Neuronal stem cell (in vitro differentiated cells): ENCODE results near the gene HNMT.

Source experiments
- DNase-seq: peaks from one replicate; pipeline ENCODE4 v3.0.0-alpha.2; 2013; ENCODE audit warnings: low spot score
- H2AFZ ChIP-seq: one replicate; pipeline ENCODE4 v1.6.1; 2013; ENCODE audit warnings: mild to moderate bottlenecking, low read length, inconsistent platforms
- H2AK5ac ChIP-seq: 2 replicates; pipeline ENCODE4 v1.6.1; 2013; ENCODE audit warnings: low read depth, mild to moderate bottlenecking, inconsistent platforms, low read length, moderate library complexity, mixed read lengths
- H2BK120ac ChIP-seq: 2 replicates; pipeline ENCODE4 v1.6.1; 2013; ENCODE audit warnings: low read depth, mild to moderate bottlenecking, inconsistent platforms, low read length, moderate library complexity, mixed read lengths
- H2BK12ac ChIP-seq: one replicate; pipeline ENCODE4 v1.6.1; 2013; ENCODE audit warnings: low read length, inconsistent platforms
- H2BK15ac ChIP-seq: 2 replicates; pipeline ENCODE4 v1.6.1; 2013; ENCODE audit warnings: mild to moderate bottlenecking, low read length, inconsistent platforms, mixed read lengths
- H2BK5ac ChIP-seq: one replicate; pipeline ENCODE4 v1.6.1; 2013; ENCODE audit warnings: inconsistent platforms, mild to moderate bottlenecking, low read length, moderate library complexity
- H3K14ac ChIP-seq: one replicate; pipeline ENCODE4 v1.6.1; 2013; ENCODE audit warnings: low read length, inconsistent platforms
- H3K18ac ChIP-seq: 2 replicates; pipeline ENCODE4 v1.6.1; 2013; ENCODE audit warnings: low read length, inconsistent platforms
- H3K23ac ChIP-seq: 2 replicates; pipeline ENCODE4 v1.6.1; 2013; ENCODE audit warnings: low read depth, mild to moderate bottlenecking, mixed read lengths, low read length, inconsistent platforms; ENCODE audit not compliant: poor library complexity
- H3K27ac ChIP-seq: replicated peaks from 3 replicates; pipeline ENCODE4 v1.5.1; 2013; ENCODE audit warnings: low read length, inconsistent platforms
- H3K27me3 ChIP-seq, 3 experiments: 2 replicates each; pipeline ENCODE4 v1.6.1; 2013; ENCODE audit warnings: low read length in 3 of 3, mild to moderate bottlenecking in 2 of 3, inconsistent platforms in 1 of 3, low read depth in 1 of 3, mixed read lengths in 1 of 3, moderate library complexity in 1 of 3; ENCODE audit not compliant: control insufficient read depth in 3 of 3, insufficient read depth in 3 of 3
- H3K36me3 ChIP-seq, 2 donors: replicated peaks in 1 of 2; 2 replicates each; pipeline ENCODE4 v1.6.1; 2013; ENCODE audit warnings: low read length in 2 of 2; ENCODE audit not compliant: control insufficient read depth in 2 of 2, insufficient read depth in 2 of 2
- H3K4ac ChIP-seq: 2 replicates; pipeline ENCODE4 v1.6.1; 2013; ENCODE audit warnings: inconsistent platforms, mild to moderate bottlenecking, low read length, moderate library complexity
- H3K4me1 ChIP-seq, 2 donors: 1 replicate in 1 of 2; 2 replicates in 1 of 2; pipeline ENCODE4 v1.6.1; 2013; ENCODE audit warnings: low read length in 2 of 2, low read depth in 1 of 2; ENCODE audit not compliant: control insufficient read depth in 2 of 2, insufficient read depth in 1 of 2
- H3K4me2 ChIP-seq: one replicate; pipeline ENCODE4 v1.6.1; 2013; ENCODE audit warnings: mild to moderate bottlenecking, low read length, inconsistent platforms; ENCODE audit not compliant: insufficient read depth, poor library complexity, severe bottlenecking
- H3K4me3 ChIP-seq, 2 donors: 2 replicates each; pipeline ENCODE4 v1.5.1; 2013; ENCODE audit warnings: low read length in 2 of 2, mild to moderate bottlenecking in 2 of 2, inconsistent platforms in 1 of 2, moderate library complexity in 1 of 2
- H3K79me1 ChIP-seq: one replicate; pipeline ENCODE4 v1.6.1; 2013; ENCODE audit warnings: low read depth, mild to moderate bottlenecking, inconsistent platforms, low read length, moderate library complexity
- H3K9ac ChIP-seq: one replicate; pipeline ENCODE4 v1.6.1; 2013; ENCODE audit warnings: mild to moderate bottlenecking, low read depth, low read length, inconsistent platforms; ENCODE audit not compliant: poor library complexity
- H3K9me3 ChIP-seq, 2 donors: replicated peaks in 1 of 2; 2 replicates each; pipeline versions ENCODE3 to v1.6.1; 2013; ENCODE audit warnings: low read length in 2 of 2, mild to moderate bottlenecking in 2 of 2, inconsistent platforms in 1 of 2, low read depth in 1 of 2, mixed read lengths in 1 of 2, moderate library complexity in 1 of 2; ENCODE audit not compliant: control insufficient read depth in 2 of 2, insufficient read depth in 1 of 2
- H4K8ac ChIP-seq: one replicate; pipeline ENCODE4 v1.6.1; 2013; ENCODE audit warnings: low read depth, mild to moderate bottlenecking, inconsistent platforms, low read length, moderate library complexity
- H4K91ac ChIP-seq: one replicate; pipeline ENCODE4 v1.6.1; 2013; ENCODE audit warnings: low read length, low read depth, mild to moderate bottlenecking, inconsistent platforms; ENCODE audit not compliant: poor library complexity
- WGBS, 2 donors: extraction: QIAGEN DNeasy Blood & Tissue Kit; methylation state at CpG; one replicate each; pipeline ENCODE4 v1.1.7; 2013; ENCODE audit warnings: missing lambda C conversion rate in 2 of 2, mixed read lengths in 1 of 2; ENCODE audit not compliant: insufficient read length in 2 of 2, insufficient replicate concordance in 1 of 2; ENCODE audit errors: extremely low coverage in 2 of 2; 5-methylcytosine and 5-hydroxymethylcytosine counted together

The HNMT gene

GRCh38 chr2:137957033-137957432, 7.2 kb upstream of the HNMT start:
- no peak overlapping the region for H2BK12ac ChIP-seq
- no peak overlapping the region for H2BK15ac ChIP-seq
- H3K9ac ChIP-seq: no peak overlapping the region
- no peaks in the 10 kb centered on the region for H3K79me1 ChIP-seq
- H3K4me2 ChIP-seq: no peak overlapping the region
- no CpG with 5 or more reads among the region's 1 CpG for WGBS, 2 donors
- H3K18ac ChIP-seq: no peak overlapping the region
- H2AFZ ChIP-seq: no peak overlapping the region
- H3K9me3 ChIP-seq: no peaks in the 10 kb centered on the region
- no peak overlapping the region for H4K8ac ChIP-seq
- no peaks in the 10 kb centered on the region for H3K27me3 ChIP-seq
- no peak overlapping the region for H3K4me3 ChIP-seq
- no peak overlapping the region for H2AK5ac ChIP-seq
- no peaks in the 10 kb centered on the region for H3K4me1 ChIP-seq
- no peak overlapping the region for H2BK5ac ChIP-seq
- no peak overlapping the region for H3K14ac ChIP-seq
- H3K23ac ChIP-seq: no peak overlapping the region
- no peak overlapping the region for H3K4ac ChIP-seq
- DNase-seq: no peak
- H3K36me3 ChIP-seq: no peaks in the 10 kb centered on the region
- no peak overlapping the region for H2BK120ac ChIP-seq
- H4K91ac ChIP-seq: no peak overlapping the region
- no peak overlapping the region for H3K27ac ChIP-seq

GRCh38 chr2:137959166-137959565, 5.1 kb upstream of the HNMT start:
- Histone ChIP-seq H3K27me3 (no peaks in the 10 kb centered on the region), H4K91ac (no peak overlapping the region), H3K4me2 (no peak overlapping the region), H2AFZ (no peak overlapping the region), H3K36me3 (no peaks in the 10 kb centered on the region), H3K27ac (no peak overlapping the region), H3K9ac (no peak overlapping the region), H3K18ac (no peak overlapping the region), H4K8ac (no peak overlapping the region), H2BK5ac (no peak overlapping the region), H2BK15ac (no peak overlapping the region), H2BK12ac (no peak overlapping the region), H2AK5ac (no peak overlapping the region), H3K14ac (no peak overlapping the region), H3K9me3 (no peaks in the 10 kb centered on the region), H3K4me1 (peaks cover 0 to 3% of the 10 kb centered on the region in 2 donors), H3K4me3 (no peak overlapping the region), H2BK120ac (no peak overlapping the region), H3K4ac (no peak overlapping the region), H3K79me1 (no peaks in the 10 kb centered on the region), H3K23ac (no peak overlapping the region)
- no CpG with 5 or more reads among the region's 1 CpG for whole genome bisulfite sequencing, 2 donors
- no peak for DNase-seq

- Histone ChIP-seq H2BK5ac (no peak overlapping the region), H3K27me3 (no peaks in the 10 kb centered on the region), H2BK12ac (no peak overlapping the region), H2BK15ac (no peak overlapping the region), H3K27ac (no peak overlapping the region), H3K4me3 (no peak overlapping the region), H3K18ac (no peak overlapping the region), H3K4me2 (no peak overlapping the region), H3K4ac (no peak overlapping the region), H2AFZ (no peak overlapping the region), H2AK5ac (no peak overlapping the region), H3K79me1 (no peaks in the 10 kb centered on the region), H3K14ac (no peak overlapping the region), H2BK120ac (no peak overlapping the region), H4K91ac (no peak overlapping the region), H4K8ac (no peak overlapping the region), H3K23ac (no peak overlapping the region), H3K9me3 (no peaks in the 10 kb centered on the region), H3K9ac (no peak overlapping the region), H3K4me1 (peaks cover 0 to 7% of the 10 kb centered on the region in 2 donors), H3K36me3 (no peaks in the 10 kb centered on the region)
- no peak for DNase-seq
- no CpG with 5 or more reads among the region's 4 CpGs for WGBS, 2 donors
Measured at GRCh38 chr2:137960223-137960622, 4.0 kb upstream of the HNMT start.

GRCh38 chr2:137961602-137962001, 2.7 kb upstream of the HNMT start:
- no peak overlapping the region for H2BK5ac ChIP-seq
- no peak overlapping the region for H3K14ac ChIP-seq
- H3K23ac ChIP-seq: no peak overlapping the region
- H3K27me3 ChIP-seq: no peaks in the 10 kb centered on the region
- DNase-seq: no peak
- H2BK120ac ChIP-seq: no peak overlapping the region
- no peak overlapping the region for H4K91ac ChIP-seq
- H2BK12ac ChIP-seq: no peak overlapping the region
- no peaks in the 10 kb centered on the region for H3K9me3 ChIP-seq
- H2AFZ ChIP-seq: no peak overlapping the region
- H3K4me3 ChIP-seq: no peak overlapping the region
- H2AK5ac ChIP-seq: no peak overlapping the region
- no peaks in the 10 kb centered on the region for H3K79me1 ChIP-seq
- H3K4me1 ChIP-seq: peaks cover 0 to 7% of the 10 kb centered on the region in 2 donors
- no peak overlapping the region for H3K4me2 ChIP-seq
- no peak overlapping the region for H2BK15ac ChIP-seq
- H3K18ac ChIP-seq: no peak overlapping the region
- no peaks in the 10 kb centered on the region for H3K36me3 ChIP-seq
- no peak overlapping the region for H4K8ac ChIP-seq
- no peak overlapping the region for H3K9ac ChIP-seq
- no peak overlapping the region for H3K27ac ChIP-seq
- no peak overlapping the region for H3K4ac ChIP-seq
